ENCODE data around the gene FRMPD4.

- no peak for TF ChIP-seq CTCF (IDR thresholded peaks at IDR 0.05)
- no peak for TF ChIP-seq FOXJ3 (CRISPR knock-in tag; IDR thresholded peaks at IDR 0.05; ENCODE audit: borderline replicate concordance)
- no peak for TF ChIP-seq MAX (CRISPR knock-in tag; IDR thresholded peaks at IDR 0.05)
- TF ChIP-seq NR1H2 (CRISPR knock-in tag; IDR thresholded peaks at IDR 0.05): no peak
- TF ChIP-seq SP1 (CRISPR knock-in tag; conservative IDR thresholded peaks at IDR 0.05): no peak
These were observed 176.4 kb downstream of the FRMPD4 start for GRCh38 chrX:12314651-12315050.

Data from WTC11 (cell line).